ENCODE data around the gene JOSD2. TPM values are rescaled to one million over a fixed set of nuclear protein-coding genes. Genes with fewer than 3 reads are reported as not detected.

The JOSD2 gene
- total and polyA plus RNA-seq, 9 of the 15 experiments (the other 6 are each of a cell fraction or from before 2014, with no cell fraction given), result 0.06 to 14.4 (median 3.1) TPM

GRCh38 chr19:50468818-50469217 is 42.2 kb downstream of the JOSD2 start:
- ChIA-PET CTCF (ENCODE audit: low intra/inter-chr PET ratio) (no interaction called here), POLR2A (interaction anchor here (1.2 to 1.3 kb wide), 2 partner anchors 10 to 100 kb away, joined by 4 to 5 read pairs; no protein-coding TSS in a partner anchor)
- Histone ChIP-seq H3K4me3 (no peak overlapping the region), H3K9me1 (ENCODE audit: control insufficient read depth, insufficient read depth, low read length) (no peaks in the 10 kb centered on the region), H3K36me3 (ENCODE audit: control insufficient read depth, insufficient read depth, low read length) (no peaks in the 10 kb centered on the region), H3K4me1 (replicated peaks in 1 of 2; ENCODE audit: control insufficient read depth in 2 of 2, insufficient read depth in 2 of 2, low read length in 2 of 2) (peaks cover 8 to 34% of the 10 kb centered on the region in 2 experiments; a peak in 4 of 5 replicates), H2AFZ (ENCODE audit: low read depth, low read length) (no peak overlapping the region), H3K79me2 (ENCODE audit: control insufficient read depth, insufficient read depth, low read length) (no peaks in the 10 kb centered on the region), H4K20me1 (replicated peaks; ENCODE audit: control insufficient read depth, insufficient read depth, low read length) (no peaks in the 10 kb centered on the region), H3K9me3 (replicated peaks; ENCODE audit: control insufficient read depth, insufficient read depth, low read depth, low read length) (no peaks in the 10 kb centered on the region; the same call in 1 of the 2 replicates), H3K27ac (ENCODE audit: extremely low read depth, low read depth, low read length) (no peak overlapping the region), H3K9ac (ENCODE audit: insufficient read depth in 1 of 2, low read depth in 2 of 2, low read length in 2 of 2) (peak overlapping the region in 1 of 2 experiments; percentile 48; a peak in 1 of 4 replicates), H3K27me3 (ENCODE audit: control insufficient read depth in 2 of 2, insufficient read depth in 2 of 2, low read length in 2 of 2) (peaks cover 0 to 18% of the 10 kb centered on the region in 2 experiments; a peak in 3 of 5 replicates), H3K4me2 (ENCODE audit: insufficient read depth, low read length) (no peak overlapping the region)
- no peak for ATAC-seq
- in situ Hi-C loops (cut with MboI) (no loop called here), intact Hi-C loops (cut with micrococcal nuclease) (no loop called here)
- WGBS (ENCODE audit: insufficient coverage, low coverage, missing lambda C conversion rate), result 33% methylated on average over 6 of the region's 6 CpGs
- BruUV-seq (replicated peaks), result no TSS peak
- no peak for FAIRE-seq
- no peak for DNase-seq (ENCODE audit: extremely low read depth in 1 of 4, low spot score in 3 of 4)
- no peak for TF ChIP-seq ZNF140 (CRISPR knock-in tag; IDR thresholded peaks at IDR 0.05)
- TF ChIP-seq FOS (IDR thresholded peaks at IDR 0.05; ENCODE audit: extremely low read depth, insufficient read length), result no peak
- TF ChIP-seq HCFC1 (IDR thresholded peaks at IDR 0.05; ENCODE audit: low read depth, low read length), result no peak
- no peak for TF ChIP-seq DPF2 (IDR thresholded peaks at IDR 0.05)
- no peak for TF ChIP-seq ZBTB40 (IDR thresholded peaks at IDR 0.05)
- no peak for TF ChIP-seq ZBTB40 (CRISPR knock-in tag; IDR thresholded peaks at IDR 0.05)
- TF ChIP-seq ZBTB7A (IDR thresholded peaks at IDR 0.05; ENCODE audit: borderline replicate concordance, control insufficient read depth, low read depth, low read length), result no peak
- no peak for TF ChIP-seq CUX1 (CRISPR knock-in tag; IDR thresholded peaks at IDR 0.05)
- TF ChIP-seq ZNF3 (CRISPR knock-in tag; IDR thresholded peaks at IDR 0.05), result no peak
